T-helper 2 cell treated with Interferon-gamma antibody and Interleukin-4, amounts not matched to agents 100 ng/mL and 5 ng/mL, for 36 hours (primary cell): Measurements from ENCODE around the gene RNF149. TPM values are rescaled to one million over a fixed set of nuclear protein-coding genes. Genes with fewer than 3 reads are reported as not detected.

Experiments
- intact Hi-C: fragments of 100-400 bp; cut with micrococcal nuclease; formaldehyde crosslinking; loops from one replicate; pipeline ENCODE4 v1.15.1; 2023
- total RNA-seq: library from RNA; stranded (reverse); gene quantifications from 2 replicates; pipeline ENCODE4 v1.2.3, GENCODE V29; 2022

RNF149 gene
- total RNA-seq, 1 donor from 2014 or later: 87.0 TPM

- intact Hi-C loops: loop anchor here (10.0 kb wide), 1 partner anchor 175 kb away; the partner anchor contains the start of gene RFX8
These were observed 8.3 kb downstream of the RNF149 start for GRCh38 chr2:101300164-101300563.

GRCh38 chr2:101299604-101300003 is 8.9 kb downstream of the RNF149 start:
- intact Hi-C loops: loop anchor here (10.0 kb wide), 1 partner anchor 175 kb away; the partner anchor contains the start of gene RFX8

- intact Hi-C loops: no loop called here
These were observed 11.1 kb downstream of the RNF149 start for GRCh38 chr2:101297383-101297782.

- intact Hi-C loops: no loop called here
These were observed 12.1 kb downstream of the RNF149 start for GRCh38 chr2:101296371-101296770.

GRCh38 chr2:101295895-101296294 is 12.6 kb downstream of the RNF149 start:
- intact Hi-C loops: no loop called here

- intact Hi-C loops: no loop called here
These were observed 13.6 kb downstream of the RNF149 start for GRCh38 chr2:101294861-101295260.

- intact Hi-C loops: no loop called here
These were observed 15.0 kb downstream of the RNF149 start for GRCh38 chr2:101293544-101293943.

GRCh38 chr2:101291973-101292372 is 16.5 kb downstream of the RNF149 start:
- intact Hi-C loops: no loop called here

- intact Hi-C loops: no loop called here
These were observed 17.8 kb downstream of the RNF149 start for GRCh38 chr2:101290711-101291110.

GRCh38 chr2:101287303-101287702 is 21.2 kb downstream of the RNF149 start:
- intact Hi-C loops: no loop called here

- intact Hi-C loops: no loop called here
These were observed 21.8 kb downstream of the RNF149 start for GRCh38 chr2:101286684-101287083.

GRCh38 chr2:101282980-101283379 is 25.5 kb downstream of the RNF149 start:
- intact Hi-C loops: no loop called here

GRCh38 chr2:101281482-101281881 is 27.0 kb downstream of the RNF149 start:
- intact Hi-C loops: no loop called here

- intact Hi-C loops: no loop called here
These were observed 29.6 kb downstream of the RNF149 start for GRCh38 chr2:101278925-101279324.

GRCh38 chr2:101277111-101277510 is 31.4 kb downstream of the RNF149 start:
- intact Hi-C loops: no loop called here

GRCh38 chr2:101274142-101274541 is 34.4 kb downstream of the RNF149 start:
- intact Hi-C loops: no loop called here

GRCh38 chr2:101273056-101273455 is 35.4 kb downstream of the RNF149 start:
- intact Hi-C loops: no loop called here

- intact Hi-C loops: loop anchor here (1.0 kb wide), 2 partner anchors 19 to 35 kb away; no protein-coding TSS in a partner anchor
These were observed 36.3 kb downstream of the RNF149 start for GRCh38 chr2:101272045-101272784.

GRCh38 chr2:101270700-101271259 is 37.7 kb downstream of the RNF149 start:
- intact Hi-C loops: no loop called here

- intact Hi-C loops: no loop called here
These were observed 40.5 kb downstream of the RNF149 start for GRCh38 chr2:101267671-101268656.

- intact Hi-C loops: no loop called here
These were observed 42.5 kb downstream of the RNF149 start for GRCh38 chr2:101265893-101266499.
